NCI-H2081 (cell line): ENCODE data around the gene FRRS1.
"Not testable (repeated sequence)": the region's sequence is repeated elsewhere in the genome, so short reads cannot be mapped to it uniquely, and the experiment has no call there.

ENCODE experiments used
- DNase-seq, 2 experiments: peaks; one replicate each; lab custom pipeline; 2025; lab: John Stamatoyannopoulos, UW

Gene FRRS1

GRCh38 chr1:99766378-99766800 is at the start of gene FRRS1:
TSS of gene FRRS1 (minus strand) at chr1:99766635. CDS start at chr1:99748768, 17,867 bp downstream.
- peak; percentile 27 to 73 for DNase-seq

GRCh38 chr1:99814373-99814900 is 48.0 kb upstream of the FRRS1 start:
- DNase-seq: no peak

GRCh38 chr1:99811747-99812146 is 45.3 kb upstream of the FRRS1 start:
- no peak for DNase-seq

- DNase-seq: no peak
Measured at GRCh38 chr1:99811075-99811474, 44.6 kb upstream of the FRRS1 start.

- DNase-seq: peak; percentile 66 to 70
Measured at GRCh38 chr1:99808391-99809115, 42.1 kb upstream of the FRRS1 start.

- DNase-seq: no peak
Measured at GRCh38 chr1:99806882-99807281, 40.4 kb upstream of the FRRS1 start.

- DNase-seq: no peak
Measured at GRCh38 chr1:99801584-99801983, 35.1 kb upstream of the FRRS1 start.

GRCh38 chr1:99793861-99794260 is 27.4 kb upstream of the FRRS1 start:
- DNase-seq: not testable (repeated sequence)

GRCh38 chr1:99789715-99790114 is 23.3 kb upstream of the FRRS1 start:
- DNase-seq: no peak

- DNase-seq: no peak
Measured at GRCh38 chr1:99788896-99789295, 22.5 kb upstream of the FRRS1 start.

GRCh38 chr1:99786751-99787501 is 20.5 kb upstream of the FRRS1 start:
- DNase-seq: no peak

GRCh38 chr1:99784809-99785255 is 18.4 kb upstream of the FRRS1 start:
- no peak for DNase-seq

GRCh38 chr1:99784143-99784542 is 17.7 kb upstream of the FRRS1 start:
- no peak for DNase-seq

- no peak for DNase-seq
Measured at GRCh38 chr1:99782920-99783319, 16.5 kb upstream of the FRRS1 start.

- no peak for DNase-seq
Measured at GRCh38 chr1:99782397-99782796, 16.0 kb upstream of the FRRS1 start.

GRCh38 chr1:99781798-99782197 is 15.4 kb upstream of the FRRS1 start:
- DNase-seq: no peak

GRCh38 chr1:99777752-99778151 is 11.3 kb upstream of the FRRS1 start:
- DNase-seq: no peak

GRCh38 chr1:99776120-99776519 is 9.7 kb upstream of the FRRS1 start:
- DNase-seq: no peak

GRCh38 chr1:99772809-99773208 is 6.4 kb upstream of the FRRS1 start:
- no peak for DNase-seq

- DNase-seq: no peak
Measured at GRCh38 chr1:99771513-99771918, 5.1 kb upstream of the FRRS1 start.

GRCh38 chr1:99768524-99769245 is 2.2 kb upstream of the FRRS1 start:
- no peak for DNase-seq

GRCh38 chr1:99768104-99768503 is 1.7 kb upstream of the FRRS1 start:
- DNase-seq: no peak
